GM19324 (cell line): Measurements from ENCODE around the gene LANCL2.

Experiments
- ATAC-seq: cut with Tn5 transposase; IDR thresholded peaks from one replicate; pipeline ENCODE4 v1.9.1; 2021; ENCODE audit warnings: mild to moderate bottlenecking, moderate library complexity; ENCODE audit not compliant: unreplicated experiment, low FRiP score

Gene LANCL2

GRCh38 chr7:55361560-55361959 lies 3.6 kb upstream of the LANCL2 start:
- no peak for ATAC-seq

GRCh38 chr7:55362927-55363326 lies 2.2 kb upstream of the LANCL2 start:
- no peak for ATAC-seq

- ATAC-seq = no peak
These were observed 1.6 kb upstream of the LANCL2 start for GRCh38 chr7:55363386-55364170.

- peak; percentile 91 for ATAC-seq
These were observed 731 bp downstream of the LANCL2 start for GRCh38 chr7:55365675-55366460.

- peak; percentile 15 for ATAC-seq
These were observed 1.4 kb downstream of the LANCL2 start for GRCh38 chr7:55366461-55367070.

- no peak for ATAC-seq
These were observed 2.2 kb downstream of the LANCL2 start for GRCh38 chr7:55367283-55367840.

- no peak for ATAC-seq
These were observed 4.6 kb downstream of the LANCL2 start for GRCh38 chr7:55369427-55370400.

GRCh38 chr7:55374213-55374612 lies 9.1 kb downstream of the LANCL2 start:
- no peak for ATAC-seq

GRCh38 chr7:55375237-55375636 lies 10.1 kb downstream of the LANCL2 start:
- no peak for ATAC-seq

- no peak for ATAC-seq
These were observed 12.2 kb downstream of the LANCL2 start for GRCh38 chr7:55377162-55377817.

- ATAC-seq = no peak
These were observed 14.1 kb downstream of the LANCL2 start for GRCh38 chr7:55379285-55379684.

GRCh38 chr7:55381189-55381588 lies 16.1 kb downstream of the LANCL2 start:
- ATAC-seq = no peak

GRCh38 chr7:55381696-55382095 lies 16.6 kb downstream of the LANCL2 start:
- no peak for ATAC-seq

GRCh38 chr7:55382251-55382650 lies 17.1 kb downstream of the LANCL2 start:
- ATAC-seq = no peak

GRCh38 chr7:55386541-55386940 lies 21.4 kb downstream of the LANCL2 start:
- no peak for ATAC-seq

GRCh38 chr7:55387062-55387965 lies 22.2 kb downstream of the LANCL2 start:
- ATAC-seq = no peak

GRCh38 chr7:55396233-55396785 lies 31.2 kb downstream of the LANCL2 start:
- no peak for ATAC-seq

- no peak for ATAC-seq
These were observed 32.5 kb downstream of the LANCL2 start for GRCh38 chr7:55397617-55398016.
